A673 (cell line): Measurements from ENCODE around the gene POLR1A. TPM values are rescaled to one million over a fixed set of nuclear protein-coding genes. Genes with fewer than 3 reads are reported as not detected.

ENCODE experiments used
- BruUV-seq: library from RNA; stranded (reverse); fragments of 400-500 nt; replicated peaks from 2 replicates; lab custom pipeline; 2021; lab: Mats Ljungman, UMichigan
- CTCF ChIA-PET: fragments of 300-600 bp; sonication (Branson Sonifier 250); formaldehyde crosslinking; loops from one replicate; lab custom pipeline; 2022; ENCODE audit warnings: antibody characterized with exemption; lab: Charles Lee
- POLR2A ChIA-PET: fragments of 300-600 bp; sonication (Branson Sonifier 250); formaldehyde crosslinking; loops from one replicate; lab custom pipeline; 2022; ENCODE audit warnings: antibody characterized with exemption; ENCODE audit not compliant: low non-redundant PET; lab: Charles Lee
- DNase-seq: peaks from one replicate; pipeline ENCODE4 v3.0.0-alpha.2; 2015; ENCODE audit warnings: low spot score
- H3K27ac ChIP-seq: fragments of 200-600 bp; sonication (generic); 2 replicates; pipeline ENCODE4 v1.5.1; 2016; ENCODE audit warnings: mixed run types, low read depth, mild to moderate bottlenecking, mixed read lengths, antibody characterized with exemption, low read length; ENCODE audit not compliant: poor library complexity, severe bottlenecking
- H3K27me3 ChIP-seq: fragments of 200-600 bp; sonication (generic); replicated peaks from 2 replicates; pipeline ENCODE4 v1.6.1; 2017; ENCODE audit warnings: mixed run types, low read depth, mild to moderate bottlenecking, mixed read lengths, antibody characterized with exemption, low read length; ENCODE audit not compliant: insufficient read depth, poor library complexity
- H3K36me3 ChIP-seq: fragments of 200-600 bp; sonication (generic); 2 replicates; pipeline ENCODE4 v1.6.1; 2016; ENCODE audit warnings: mixed run types, mild to moderate bottlenecking, mixed read lengths, antibody characterized with exemption, low read length; ENCODE audit not compliant: insufficient read depth, poor library complexity, severe bottlenecking
- H3K4me1 ChIP-seq: fragments of 200-600 bp; sonication (generic); 2 replicates; pipeline ENCODE4 v1.6.1; 2017; ENCODE audit warnings: mixed run types, mild to moderate bottlenecking, mixed read lengths, antibody characterized with exemption, low read length; ENCODE audit not compliant: insufficient read depth, poor library complexity, severe bottlenecking
- H3K4me3 ChIP-seq: fragments of 200-600 bp; sonication (generic); 2 replicates; pipeline ENCODE4 v1.5.1; 2016; ENCODE audit warnings: low read depth, mixed run types, mild to moderate bottlenecking, mixed read lengths, low read length; ENCODE audit not compliant: poor library complexity, severe bottlenecking
- H3K9me3 ChIP-seq: fragments of 200-600 bp; sonication (generic); 2 replicates; pipeline ENCODE4 v1.6.1; 2016; ENCODE audit warnings: mixed run types, low read depth, mild to moderate bottlenecking, mixed read lengths, antibody characterized with exemption, low read length; ENCODE audit not compliant: poor library complexity, severe bottlenecking
- CTCF ChIP-seq: fragments of 300-800, 200-600 bp; sonication (generic); conservative IDR thresholded peaks from 2 replicates; pipeline ENCODE4 v1.5.1; 2017; ENCODE audit warnings: low read depth, mild to moderate bottlenecking, antibody characterized with exemption, low read length, moderate library complexity, mixed read lengths
- EZH2 ChIP-seq: fragments of 200-600 bp; sonication (generic); IDR thresholded peaks from 2 replicates; pipeline ENCODE4 v1.6.1; 2017; ENCODE audit warnings: borderline replicate concordance, low read depth, mild to moderate bottlenecking, mixed read lengths, antibody characterized with exemption, low read length; ENCODE audit not compliant: poor library complexity, severe bottlenecking
- intact Hi-C: fragments of 100-400 bp; cut with micrococcal nuclease; formaldehyde crosslinking; loops from one replicate; pipeline ENCODE4 v1.10.0; 2022; ENCODE audit not compliant: unreplicated experiment
- total RNA-seq: library from RNA; stranded (reverse); gene quantifications from 2 replicates; pipeline ENCODE4 v1.2.3, GENCODE V29; 2021

The POLR1A gene
- total RNA-seq, 1 experiment from 2014 or later, result 81.2 TPM

GRCh38 chr2:85990084-85990483 lies 115.6 kb downstream of the POLR1A start:
- Histone ChIP-seq H3K4me3 (no peak overlapping the region), H3K4me1 (no peaks in the 10 kb centered on the region), H3K9me3 (no peaks in the 10 kb centered on the region), H3K27me3 (no peaks in the 10 kb centered on the region), H3K36me3 (no peaks in the 10 kb centered on the region), H3K27ac (no peak overlapping the region)
- DNase-seq, result no peak
- POLR2A ChIA-PET, result no interaction called here
- intact Hi-C loops, result no loop called here
- BruUV-seq, result no TSS peak
- CTCF ChIA-PET, result no interaction called here
- TF ChIP-seq EZH2 (no peak), CTCF (no peak)

- ChIA-PET POLR2A (no interaction called here), CTCF (no interaction called here)
- BruUV-seq, result no TSS peak
- H3K27ac ChIP-seq, result no peak overlapping the region
- H3K27me3 ChIP-seq, result no peaks in the 10 kb centered on the region
- no peak for DNase-seq
- H3K4me3 ChIP-seq, result no peak overlapping the region
- no peaks in the 10 kb centered on the region for H3K4me1 ChIP-seq
- H3K36me3 ChIP-seq, result no peaks in the 10 kb centered on the region
- intact Hi-C loops, result no loop called here
- TF ChIP-seq CTCF (no peak), EZH2 (no peak)
- H3K9me3 ChIP-seq, result no peaks in the 10 kb centered on the region
These were observed 116.3 kb downstream of the POLR1A start for GRCh38 chr2:85989288-85989865.

- no peak for TF ChIP-seq CTCF
- TF ChIP-seq EZH2, result no peak
- no TSS peak for BruUV-seq
- H3K36me3 ChIP-seq, result no peaks in the 10 kb centered on the region
These were observed 116.8 kb downstream of the POLR1A start for GRCh38 chr2:85988914-85989270.

More at GRCh38 chr2:85988914-85989270, 116.8 kb downstream of the POLR1A start:
- H3K4me1 ChIP-seq, result no peaks in the 10 kb centered on the region
- no peak for DNase-seq
- ChIA-PET CTCF (no interaction called here), POLR2A (no interaction called here)
- H3K27me3 ChIP-seq, result no peaks in the 10 kb centered on the region
- no peak overlapping the region for H3K27ac ChIP-seq
- no peak overlapping the region for H3K4me3 ChIP-seq
- no peaks in the 10 kb centered on the region for H3K9me3 ChIP-seq
- intact Hi-C loops, result no loop called here
